KMS-11 (cell line): ENCODE measurements around the gene KCNG1.

Source experiments
- H2AFZ ChIP-seq: fragments of 200-600 bp; sonication (generic); 2 replicates; pipeline ENCODE4 v1.6.1; 2016; ENCODE audit warnings: antibody characterized with exemption, mixed run types, low read depth
- H3K27ac ChIP-seq: fragments of 200-600 bp; sonication (generic); 2 replicates; pipeline ENCODE4 v1.6.1; 2016; ENCODE audit warnings: mild to moderate bottlenecking, mixed run types
- H3K27me3 ChIP-seq: fragments of 200-600 bp; sonication (generic); 2 replicates; pipeline ENCODE4 v1.6.1; 2017; ENCODE audit warnings: mild to moderate bottlenecking, low read depth, mixed run types, moderate library complexity; ENCODE audit not compliant: insufficient read depth
- H3K36me3 ChIP-seq: fragments of 200-600 bp; sonication (generic); 2 replicates; pipeline ENCODE4 v1.6.1; 2017; ENCODE audit warnings: mild to moderate bottlenecking, mixed run types; ENCODE audit not compliant: insufficient read depth
- H3K4me1 ChIP-seq: fragments of 200-600 bp; sonication (generic); 2 replicates; pipeline ENCODE4 v1.6.1; 2016; ENCODE audit warnings: mild to moderate bottlenecking, low read depth, mixed run types; ENCODE audit not compliant: poor library complexity, severe bottlenecking
- H3K4me2 ChIP-seq: fragments of 200-600 bp; sonication (generic); 2 replicates; pipeline ENCODE4 v1.7.0; 2016; ENCODE audit warnings: mild to moderate bottlenecking, mixed run types
- H3K4me3 ChIP-seq: fragments of 200-600 bp; sonication (generic); IDR thresholded peaks from 2 replicates; pipeline ENCODE4 v1.6.1; 2017; ENCODE audit warnings: low read depth, low read length, mixed read lengths; ENCODE audit not compliant: insufficient read depth
- H3K79me2 ChIP-seq: fragments of 200-600 bp; sonication (generic); 2 replicates; pipeline ENCODE4 v1.6.1; 2016; ENCODE audit warnings: low read depth, mixed run types; ENCODE audit not compliant: insufficient read depth
- H3K9ac ChIP-seq: fragments of 200-600 bp; sonication (generic); 2 replicates; pipeline ENCODE4 v1.6.1; 2016; ENCODE audit warnings: mild to moderate bottlenecking, mixed run types
- H4K20me1 ChIP-seq: fragments of 200-600 bp; sonication (generic); 2 replicates; pipeline ENCODE4 v1.6.1; 2016; ENCODE audit warnings: mild to moderate bottlenecking, mixed run types; ENCODE audit not compliant: insufficient read depth
- TF ChIP-seq, protein P1 (sequence below): fragments of 200-600 bp; sonication (generic); conservative IDR thresholded peaks from 2 replicates; pipeline ENCODE4 v1.6.1; 2017; ENCODE audit warnings: low read depth, mild to moderate bottlenecking, antibody characterized with exemption, low read length, moderate library complexity, mixed read lengths

Gene KCNG1

DNA sequence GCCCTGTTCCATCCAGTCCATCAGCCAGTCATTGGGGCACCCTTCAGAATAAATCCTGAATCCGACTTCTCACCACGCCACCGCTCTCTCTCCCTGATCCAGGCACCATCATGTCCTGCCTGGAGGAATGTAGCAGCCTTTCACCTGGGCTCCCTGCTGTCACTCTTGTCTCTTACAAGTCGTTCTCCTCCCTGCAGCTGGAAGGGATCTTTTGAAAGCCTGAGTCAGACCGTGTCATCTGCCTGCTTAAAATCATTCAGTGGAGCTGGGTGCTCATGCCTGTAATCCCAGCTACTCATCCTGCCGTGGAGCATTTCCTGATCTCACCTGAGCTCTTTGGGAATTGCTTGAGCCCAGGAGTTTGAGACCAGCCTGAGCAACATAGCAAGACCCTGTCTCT lies 19.2 kb upstream of the KCNG1 start:
- Histone ChIP-seq H3K4me1 (no peaks in the 10 kb centered on the region), H3K27ac (no peak overlapping the region), H3K27me3 (no peaks in the 10 kb centered on the region), H3K4me3 (no peak overlapping the region), H2AFZ (no peak overlapping the region), H3K4me2 (no peak overlapping the region), H4K20me1 (no peaks in the 10 kb centered on the region), H3K9ac (no peak overlapping the region), H3K36me3 (no peaks in the 10 kb centered on the region), H3K79me2 (no peaks in the 10 kb centered on the region)
- TF ChIP-seq, protein P1, sequence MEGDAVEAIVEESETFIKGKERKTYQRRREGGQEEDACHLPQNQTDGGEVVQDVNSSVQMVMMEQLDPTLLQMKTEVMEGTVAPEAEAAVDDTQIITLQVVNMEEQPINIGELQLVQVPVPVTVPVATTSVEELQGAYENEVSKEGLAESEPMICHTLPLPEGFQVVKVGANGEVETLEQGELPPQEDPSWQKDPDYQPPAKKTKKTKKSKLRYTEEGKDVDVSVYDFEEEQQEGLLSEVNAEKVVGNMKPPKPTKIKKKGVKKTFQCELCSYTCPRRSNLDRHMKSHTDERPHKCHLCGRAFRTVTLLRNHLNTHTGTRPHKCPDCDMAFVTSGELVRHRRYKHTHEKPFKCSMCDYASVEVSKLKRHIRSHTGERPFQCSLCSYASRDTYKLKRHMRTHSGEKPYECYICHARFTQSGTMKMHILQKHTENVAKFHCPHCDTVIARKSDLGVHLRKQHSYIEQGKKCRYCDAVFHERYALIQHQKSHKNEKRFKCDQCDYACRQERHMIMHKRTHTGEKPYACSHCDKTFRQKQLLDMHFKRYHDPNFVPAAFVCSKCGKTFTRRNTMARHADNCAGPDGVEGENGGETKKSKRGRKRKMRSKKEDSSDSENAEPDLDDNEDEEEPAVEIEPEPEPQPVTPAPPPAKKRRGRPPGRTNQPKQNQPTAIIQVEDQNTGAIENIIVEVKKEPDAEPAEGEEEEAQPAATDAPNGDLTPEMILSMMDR: no peak

DNA sequence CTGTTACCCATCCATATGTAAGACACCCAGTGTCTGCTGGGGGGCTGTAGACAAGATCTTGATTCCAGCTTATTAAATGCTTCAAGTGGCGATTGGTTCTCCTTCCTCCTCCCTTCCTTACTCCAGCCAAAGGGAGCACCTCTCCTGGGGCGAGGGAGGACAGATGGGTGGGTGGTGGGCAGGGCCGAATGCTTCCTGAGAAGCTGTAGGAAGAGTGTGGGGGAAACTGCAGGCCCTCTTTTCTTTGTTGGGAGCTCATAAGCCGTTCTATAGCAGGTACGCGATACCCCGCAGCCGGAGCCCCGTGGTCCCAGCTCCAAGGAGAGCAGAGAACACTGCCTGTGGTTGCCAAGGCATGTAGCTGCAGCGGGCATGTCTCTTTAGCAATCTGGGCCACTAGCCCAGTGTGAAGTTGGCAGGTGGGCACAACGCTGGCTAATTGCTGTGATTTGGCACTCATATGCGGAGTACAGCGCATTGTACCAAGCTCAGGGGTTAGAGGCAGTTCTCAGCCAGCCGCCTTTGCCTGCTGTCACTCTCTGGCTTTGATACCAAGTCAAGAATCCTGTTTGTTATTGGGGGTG lies 14.7 kb upstream of the KCNG1 start:
- no peaks in the 10 kb centered on the region for H3K36me3 ChIP-seq
- H2AFZ ChIP-seq: no peak overlapping the region
- H3K27ac ChIP-seq: no peak overlapping the region
- TF ChIP-seq, protein P1: no peak
- H3K9ac ChIP-seq: no peak overlapping the region
- no peaks in the 10 kb centered on the region for H3K79me2 ChIP-seq
- peaks cover 22% of the 10 kb centered on the region for H3K4me1 ChIP-seq
- no peaks in the 10 kb centered on the region for H4K20me1 ChIP-seq
- no peak overlapping the region for H3K4me2 ChIP-seq
- no peaks in the 10 kb centered on the region for H3K27me3 ChIP-seq
- no peak overlapping the region for H3K4me3 ChIP-seq

DNA sequence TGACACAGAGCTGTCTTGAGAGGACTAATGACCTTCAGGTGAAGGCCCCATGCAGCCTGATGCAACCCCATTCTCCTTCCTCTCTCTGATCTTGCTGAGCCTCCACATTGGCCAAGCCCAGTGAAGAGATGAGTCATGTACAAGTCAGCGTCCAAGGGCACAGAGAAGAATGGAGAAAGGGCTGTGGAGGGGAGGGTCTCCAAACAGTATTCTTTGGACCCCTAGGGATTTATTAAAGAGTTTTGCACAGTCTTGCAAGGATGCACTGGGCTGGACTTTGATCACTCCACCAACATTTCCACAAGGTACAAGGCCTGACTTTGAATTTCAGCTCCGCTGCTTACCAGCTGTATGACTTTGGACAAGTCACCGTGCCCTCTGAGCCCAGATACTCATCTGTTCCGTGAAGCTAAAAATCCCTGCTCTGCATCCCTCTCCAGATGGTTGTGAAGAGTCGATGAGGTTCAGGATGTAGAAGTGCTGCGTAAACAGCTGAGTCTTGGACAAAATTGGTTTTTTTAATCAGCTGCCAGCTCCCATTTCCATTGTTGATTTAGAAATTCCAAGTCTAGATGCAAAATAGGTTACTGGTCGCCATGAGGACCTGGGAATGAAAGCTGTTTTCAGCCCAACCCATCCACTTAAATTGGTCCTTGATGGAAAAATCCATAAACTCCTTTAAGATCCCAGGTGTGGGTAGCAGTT lies 14.1 kb upstream of the KCNG1 start:
- no peaks in the 10 kb centered on the region for H4K20me1 ChIP-seq
- no peak overlapping the region for H3K4me2 ChIP-seq
- TF ChIP-seq, protein P1: no peak
- H3K4me1 ChIP-seq: peaks cover 22% of the 10 kb centered on the region
- no peaks in the 10 kb centered on the region for H3K27me3 ChIP-seq
- no peak overlapping the region for H2AFZ ChIP-seq
- H3K79me2 ChIP-seq: no peaks in the 10 kb centered on the region
- no peak overlapping the region for H3K4me3 ChIP-seq
- H3K9ac ChIP-seq: no peak overlapping the region
- H3K36me3 ChIP-seq: no peaks in the 10 kb centered on the region
- H3K27ac ChIP-seq: no peak overlapping the region

DNA sequence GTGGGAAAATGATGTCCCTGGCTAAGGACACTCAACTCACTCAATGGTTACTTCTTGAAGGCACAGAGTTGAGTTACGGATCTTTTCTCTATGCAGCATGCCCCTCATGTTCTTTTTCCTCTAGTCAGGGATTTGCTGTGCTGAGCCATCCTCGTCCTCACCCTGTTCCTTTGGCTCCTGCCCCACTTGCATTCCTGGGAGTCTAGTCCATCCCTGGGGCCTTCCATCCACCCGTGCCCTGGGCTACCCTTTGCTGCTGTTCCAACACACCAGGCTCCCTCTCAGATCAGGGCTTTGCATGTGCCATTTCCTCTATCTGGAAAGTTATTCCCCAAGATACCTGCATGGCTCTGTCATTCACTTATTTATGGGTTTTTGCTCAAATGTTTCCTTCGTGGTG lies 13.3 kb upstream of the KCNG1 start:
- TF ChIP-seq, protein P1: no peak
- H3K4me2 ChIP-seq: no peak overlapping the region

More for the DNA sequence above, 13.3 kb upstream of the KCNG1 start:
- Histone ChIP-seq H2AFZ (no peak overlapping the region), H3K27ac (no peak overlapping the region), H3K27me3 (no peaks in the 10 kb centered on the region), H3K4me3 (no peak overlapping the region), H3K9ac (no peak overlapping the region), H3K79me2 (no peaks in the 10 kb centered on the region), H3K4me1 (peaks cover 22% of the 10 kb centered on the region), H4K20me1 (no peaks in the 10 kb centered on the region), H3K36me3 (no peaks in the 10 kb centered on the region)
